GOT3 (cell line): Measurements from ENCODE around the gene PPP2R5C.
"Not testable (repeated sequence)": the region's sequence is repeated elsewhere in the genome, so short reads cannot be mapped to it uniquely, and the experiment has no call there.

ENCODE experiments used
- DNase-seq: peaks from one replicate; lab custom pipeline; 2025; ENCODE audit warnings: mixed read lengths; lab: John Stamatoyannopoulos, UW

The PPP2R5C gene

DNA sequence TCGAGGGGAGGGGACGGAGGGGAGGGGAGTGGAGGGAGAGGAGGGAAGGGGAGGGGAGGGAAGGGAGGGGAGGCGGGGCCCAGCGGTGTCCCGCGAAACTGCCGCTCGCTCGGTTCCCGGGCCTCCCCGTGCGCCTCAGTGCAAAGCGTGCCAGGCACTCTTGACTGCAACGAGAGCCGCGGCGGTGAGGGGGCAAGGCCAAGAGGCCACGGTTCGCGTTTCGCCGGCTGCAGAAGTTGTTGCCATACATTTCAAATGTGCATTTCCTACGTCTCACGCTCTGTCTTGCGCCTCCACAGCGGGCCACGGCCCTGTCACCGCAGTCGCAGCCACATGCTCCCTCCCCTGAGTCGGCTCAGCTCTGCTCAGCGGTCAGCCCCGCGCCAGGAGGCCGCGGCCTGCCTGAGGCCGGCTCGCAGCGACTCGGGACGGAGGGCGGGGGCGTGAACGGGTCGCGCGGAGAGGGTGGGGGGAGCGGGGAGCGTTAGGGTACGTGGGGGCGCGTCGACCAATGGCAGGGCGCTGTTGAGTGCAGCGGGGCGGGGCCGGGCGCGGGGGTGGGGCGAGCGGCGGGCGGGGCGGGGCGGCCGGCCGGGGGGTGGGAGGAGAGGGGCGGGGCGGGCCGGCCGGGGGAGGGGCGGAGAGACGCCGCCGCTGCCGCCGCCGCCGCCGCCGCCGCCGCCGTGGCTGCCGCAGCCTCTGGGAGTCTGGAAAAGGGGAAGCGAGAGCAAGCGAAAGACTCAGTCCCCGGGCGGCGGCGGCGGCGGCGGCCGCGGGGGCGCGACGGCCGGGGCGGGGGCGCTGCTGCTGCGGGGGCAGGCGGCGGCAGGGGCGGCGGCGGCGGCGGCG is at the start of gene PPP2R5C:
PPP2R5C (plus strand) TSS at position 678 of the 849 bp plus-strand sequence. CDS start 185 bp downstream, outside the sequence.
- peak; percentile 13 for DNase-seq

DNA sequence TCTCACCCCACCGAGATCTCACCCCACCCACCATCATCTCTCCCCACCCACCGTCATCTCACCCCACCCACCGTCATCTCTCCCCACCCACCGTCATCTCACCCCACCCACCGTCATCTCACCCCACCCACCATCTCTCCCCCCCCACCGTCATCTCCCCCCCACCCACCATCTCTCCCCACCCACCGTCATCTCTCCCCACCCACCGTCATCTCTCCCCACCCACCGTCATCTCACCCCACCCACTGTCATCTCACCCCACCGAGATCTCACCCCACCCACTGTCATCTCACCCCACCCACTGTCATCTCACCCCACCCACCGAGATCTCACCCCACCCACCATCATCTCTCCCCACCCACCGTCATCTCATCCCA is 49.7 kb upstream of the PPP2R5C start:
- DNase-seq: not testable (repeated sequence)

DNA sequence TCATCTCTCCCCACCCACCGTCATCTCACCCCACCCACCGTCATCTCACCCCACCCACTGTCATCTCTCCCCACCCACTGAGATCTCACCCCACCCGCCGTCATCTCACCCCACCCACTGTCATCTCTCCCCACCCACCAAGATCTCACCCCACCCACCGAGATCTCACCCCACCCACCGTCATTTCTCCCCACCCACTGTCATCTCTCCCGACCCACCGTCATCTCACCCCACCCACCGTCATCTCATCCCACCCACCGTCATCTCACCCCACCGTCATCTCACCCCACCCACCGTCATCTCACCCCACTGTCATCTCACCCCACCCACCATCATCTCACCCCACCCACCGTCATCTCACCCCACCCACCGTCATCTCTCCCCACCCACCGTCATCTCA is 49.2 kb upstream of the PPP2R5C start:
- not testable (repeated sequence) for DNase-seq

DNA sequence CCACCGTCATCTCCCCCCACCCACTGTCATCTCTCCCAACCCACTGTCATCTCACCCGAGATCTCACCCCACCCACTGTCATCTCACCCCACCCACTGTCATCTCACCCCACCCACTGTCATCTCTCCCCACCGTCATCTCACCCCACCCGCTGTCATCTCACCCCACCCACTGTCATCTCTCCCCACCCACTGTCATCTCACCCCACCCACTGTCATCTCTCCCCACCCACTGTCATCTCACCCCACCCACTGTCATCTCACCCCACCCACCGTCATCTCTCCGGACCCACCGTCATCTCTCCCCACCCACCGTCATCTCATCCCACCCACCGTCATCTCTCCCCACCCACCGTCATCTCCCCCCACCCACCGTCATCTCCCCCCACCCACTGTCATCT is 48.4 kb upstream of the PPP2R5C start:
- DNase-seq: not testable (repeated sequence)

DNA sequence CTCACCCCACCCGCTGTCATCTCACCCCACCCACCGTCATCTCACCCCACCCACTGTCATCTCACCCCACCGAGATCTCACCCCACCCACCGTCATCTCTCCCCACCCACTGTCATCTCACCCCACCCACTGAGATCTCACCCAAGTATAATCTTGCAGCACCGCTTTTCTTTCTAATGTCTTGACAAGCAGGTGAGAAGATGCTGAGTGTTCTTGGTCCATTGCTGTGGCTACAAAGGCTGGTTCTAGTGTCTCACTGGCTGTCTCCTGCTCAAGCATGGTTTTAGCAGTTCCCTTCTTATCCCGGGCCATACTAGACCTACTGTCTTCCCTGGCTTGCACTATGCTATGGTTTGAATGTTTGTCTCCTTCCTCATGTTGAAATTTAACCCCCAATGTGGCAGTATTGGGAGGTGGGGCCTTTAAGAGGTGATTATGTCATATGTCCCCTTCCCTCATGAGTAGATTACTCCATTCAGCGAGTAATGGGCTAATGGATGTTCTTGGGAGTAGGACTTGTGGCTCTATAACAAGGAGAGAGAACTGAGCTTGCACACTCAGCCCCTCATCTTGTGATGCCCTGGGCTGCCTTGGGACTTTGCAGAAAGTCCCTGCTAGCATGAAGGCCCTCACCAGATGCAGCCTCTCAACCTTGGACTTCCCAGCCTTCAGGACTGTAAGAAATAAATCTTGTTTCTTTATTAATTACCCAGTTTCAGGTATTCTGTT is 47.7 kb upstream of the PPP2R5C start:
- DNase-seq: no peak

DNA sequence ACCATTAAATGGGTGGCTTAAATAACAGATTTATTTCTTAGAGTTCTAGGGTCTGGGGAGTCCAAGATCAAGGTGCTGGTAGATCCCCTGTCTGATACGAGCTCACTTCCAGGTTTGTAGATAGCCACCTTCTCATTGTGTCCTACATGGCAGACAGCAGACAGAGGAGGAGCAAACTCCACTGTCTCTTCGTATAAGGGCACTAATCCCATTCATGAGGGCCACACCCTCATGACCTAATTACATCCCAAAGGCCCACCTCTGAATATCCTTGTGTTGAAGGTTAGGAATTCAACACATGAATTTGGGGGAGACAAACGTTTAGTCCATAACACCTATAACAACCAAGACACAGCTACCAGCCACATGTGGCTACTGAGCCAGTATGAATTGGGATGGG is 47.1 kb upstream of the PPP2R5C start:
- DNase-seq: no peak

DNA sequence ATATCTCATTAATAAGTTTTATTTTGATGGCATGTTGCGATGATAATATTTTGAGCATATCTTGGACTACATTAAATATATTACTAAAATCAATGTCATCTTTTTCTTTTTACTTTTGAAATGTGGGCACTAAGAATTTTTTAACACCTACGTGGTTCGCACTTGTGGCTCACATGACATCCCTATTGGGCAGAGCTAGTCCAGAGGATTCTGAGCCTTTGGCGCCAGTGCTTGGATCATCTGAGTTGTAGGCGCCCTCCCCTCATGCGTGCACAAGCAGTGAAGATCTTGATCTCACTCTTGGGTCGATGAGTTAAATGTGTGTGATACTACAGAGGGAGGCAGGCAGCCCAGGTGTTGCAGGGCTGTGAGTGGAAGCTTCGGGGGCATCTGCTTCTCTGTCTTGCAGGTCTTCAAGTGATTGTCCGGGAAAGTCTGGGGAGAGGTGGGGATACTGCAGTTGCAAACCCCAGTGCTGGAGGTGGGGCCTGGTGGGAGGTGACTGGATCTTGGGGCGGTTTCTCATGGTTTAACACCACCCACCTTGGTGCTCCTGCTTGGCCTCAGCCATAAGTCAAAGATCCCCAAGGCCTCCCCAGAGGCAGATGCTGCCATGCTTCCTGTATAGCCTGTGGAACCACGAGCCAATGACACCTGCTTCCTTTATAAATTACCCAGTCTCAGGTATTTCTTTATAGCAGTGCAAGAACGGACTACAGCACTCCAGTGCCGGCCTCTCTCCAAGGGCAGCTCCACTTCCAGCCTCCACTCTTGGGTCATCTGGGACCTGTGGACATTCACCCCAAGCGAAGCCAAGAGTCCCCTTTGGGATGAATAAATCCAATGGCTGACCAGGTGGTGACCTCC is 46.1 kb upstream of the PPP2R5C start:
- no peak for DNase-seq

DNA sequence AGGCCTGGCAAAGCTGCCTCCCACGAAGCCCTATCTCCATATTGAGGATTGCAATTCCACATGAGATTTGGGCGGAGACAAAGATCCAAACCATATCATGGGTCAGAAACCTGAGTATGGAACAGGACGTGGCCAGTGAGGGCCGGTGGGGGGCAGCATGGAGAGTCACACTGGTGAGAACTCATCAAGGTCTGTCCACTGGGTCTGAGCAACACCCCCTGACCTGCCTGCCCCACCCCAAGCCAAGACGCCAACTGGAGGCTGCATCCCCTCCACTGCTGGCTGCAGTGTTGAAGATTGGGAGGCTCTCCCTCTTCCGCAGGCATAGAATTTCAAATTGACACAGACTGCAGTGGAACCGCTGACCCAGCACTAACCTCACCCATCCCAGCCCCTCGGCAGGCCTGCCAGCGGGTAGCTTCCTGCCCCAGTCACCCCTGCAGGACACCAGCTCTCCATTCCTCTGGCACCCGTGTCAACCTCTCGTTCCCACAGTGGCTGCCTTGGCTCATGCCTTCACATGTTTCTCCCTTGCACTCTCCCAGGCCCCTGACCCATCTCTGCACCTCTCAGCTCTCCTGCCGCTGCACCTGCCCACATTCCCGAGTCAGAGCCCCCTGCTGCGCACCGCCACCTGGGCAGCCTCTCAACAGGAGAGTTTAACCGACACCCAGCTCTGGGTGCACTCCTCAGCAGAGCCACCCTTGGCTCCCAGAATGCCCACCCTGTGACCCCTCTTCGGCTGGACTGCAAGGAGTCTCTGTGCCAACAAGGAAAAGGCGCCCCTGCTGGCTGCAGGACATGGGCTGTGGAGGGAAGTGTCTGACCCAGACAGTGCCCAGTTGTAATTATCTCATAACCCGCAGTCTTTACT is 45.2 kb upstream of the PPP2R5C start:
- no peak for DNase-seq

DNA sequence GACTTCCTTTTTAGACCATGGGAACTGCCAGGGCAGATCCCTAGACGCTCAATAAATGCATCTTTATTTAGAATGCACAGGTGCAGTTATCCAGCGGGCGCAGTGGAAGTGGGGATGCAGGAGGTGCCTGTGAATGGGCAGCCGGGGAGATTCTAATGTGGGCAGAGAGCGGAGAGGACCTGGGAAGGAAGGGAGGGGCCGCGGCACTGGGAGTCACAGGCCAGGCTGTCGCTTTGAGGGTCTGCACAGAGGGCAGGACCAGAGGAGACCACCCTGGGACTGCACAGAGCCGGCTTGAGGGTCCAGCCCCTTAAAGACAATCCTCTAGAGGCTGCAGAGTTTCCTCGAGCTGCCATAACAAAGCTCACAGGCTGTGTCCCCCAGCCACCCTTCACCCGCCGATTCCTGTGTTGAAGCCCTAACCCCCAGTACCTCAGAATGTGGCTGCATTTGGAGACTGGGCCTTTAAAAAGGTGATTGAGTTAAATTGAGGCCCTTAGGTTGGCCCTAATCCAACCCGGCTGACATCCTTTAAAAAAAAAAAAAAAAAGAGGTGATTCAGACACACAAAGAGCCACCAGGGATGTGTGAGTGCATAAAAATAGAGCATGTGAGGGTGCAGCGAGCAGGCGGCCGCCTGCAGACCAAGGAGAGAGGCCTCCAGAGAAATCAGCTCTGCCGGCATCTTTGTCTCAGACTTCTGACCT is 44.4 kb upstream of the PPP2R5C start:
- no peak for DNase-seq

DNA sequence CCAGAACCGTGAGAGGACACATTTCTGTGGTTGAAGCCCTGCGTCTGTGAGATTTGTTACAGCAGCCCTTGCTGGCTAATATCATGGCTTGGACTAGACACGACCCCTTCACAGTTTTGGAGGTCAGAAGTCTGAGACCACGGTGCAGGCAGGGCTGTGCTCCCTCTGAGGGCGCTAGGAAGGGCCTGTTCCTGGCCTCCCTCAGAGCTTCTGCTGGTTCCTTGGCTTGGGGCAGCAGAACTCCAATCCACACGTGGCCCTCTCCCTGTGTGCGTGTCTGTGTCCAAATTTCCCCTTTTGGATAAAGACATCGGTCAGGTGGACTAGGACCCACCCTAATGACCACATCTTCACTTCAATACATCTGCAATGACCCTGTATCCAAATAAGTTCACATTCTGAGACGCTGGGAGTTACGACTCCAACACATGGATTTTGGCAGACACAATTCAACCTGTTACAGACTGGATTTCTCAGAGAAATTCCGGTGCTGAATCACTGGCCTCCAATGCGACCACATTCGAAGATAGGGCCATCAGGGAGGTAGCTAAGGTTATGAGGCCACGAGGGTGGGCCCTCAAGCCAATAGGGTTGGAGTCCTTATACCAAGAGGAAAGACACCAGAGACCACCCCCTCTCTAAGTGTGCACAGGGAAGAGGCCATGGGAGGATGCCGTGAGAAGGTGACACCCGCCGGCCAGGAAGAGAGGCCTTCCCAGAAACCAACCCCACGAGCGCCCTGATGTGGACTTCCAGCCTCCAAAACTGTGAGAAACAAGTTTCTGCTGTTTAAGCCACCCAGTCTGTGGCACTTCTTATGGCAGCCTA is 43.6 kb upstream of the PPP2R5C start:
- no peak for DNase-seq

DNA sequence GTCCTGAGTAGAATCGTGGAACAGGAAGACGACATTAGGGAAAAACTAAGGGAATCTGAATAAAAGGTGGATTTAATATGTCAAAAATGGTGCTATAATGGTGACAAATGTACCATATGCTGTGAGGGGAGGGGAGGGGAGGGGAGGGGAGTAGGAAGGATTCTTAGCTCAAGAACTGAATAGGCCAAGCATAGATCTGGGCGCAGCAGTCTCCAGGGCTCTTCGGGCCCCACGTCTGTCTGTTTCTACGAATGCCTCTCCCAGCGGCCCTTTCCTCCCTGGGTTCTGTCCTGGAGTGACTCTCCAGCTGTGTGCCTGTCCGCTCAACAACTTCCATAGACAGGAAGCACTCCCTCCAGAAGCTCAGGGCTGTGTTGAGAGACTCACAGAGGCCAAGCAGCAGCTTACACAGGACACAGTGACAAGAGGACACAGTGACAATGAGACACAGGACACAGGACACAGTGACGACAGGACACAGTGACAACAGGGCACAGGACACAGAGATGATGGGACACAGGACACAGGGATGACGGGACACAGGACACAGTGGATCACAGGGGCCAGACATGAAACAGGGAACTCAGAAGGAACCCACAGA is 42.4 kb upstream of the PPP2R5C start:
- DNase-seq: no peak

DNA sequence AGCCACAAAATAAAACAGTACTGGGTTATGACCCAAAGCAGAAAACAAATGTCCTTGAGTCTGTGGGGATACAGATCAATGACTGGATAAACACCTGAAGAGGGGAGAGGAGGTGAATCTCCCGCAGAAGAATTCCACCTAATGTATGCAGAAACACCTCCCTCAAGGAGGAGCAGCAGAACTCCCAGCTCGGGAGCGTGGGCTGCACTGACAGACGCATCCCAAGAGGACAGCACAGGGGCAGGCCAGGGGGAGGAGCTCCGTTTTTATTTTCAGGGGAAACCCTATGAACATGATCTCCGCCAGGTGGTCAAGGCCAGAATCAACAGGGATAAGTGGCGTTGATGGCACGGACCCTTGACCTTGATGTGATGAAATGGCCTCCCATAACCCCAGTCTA is 41.8 kb upstream of the PPP2R5C start:
- DNase-seq: no peak

DNA sequence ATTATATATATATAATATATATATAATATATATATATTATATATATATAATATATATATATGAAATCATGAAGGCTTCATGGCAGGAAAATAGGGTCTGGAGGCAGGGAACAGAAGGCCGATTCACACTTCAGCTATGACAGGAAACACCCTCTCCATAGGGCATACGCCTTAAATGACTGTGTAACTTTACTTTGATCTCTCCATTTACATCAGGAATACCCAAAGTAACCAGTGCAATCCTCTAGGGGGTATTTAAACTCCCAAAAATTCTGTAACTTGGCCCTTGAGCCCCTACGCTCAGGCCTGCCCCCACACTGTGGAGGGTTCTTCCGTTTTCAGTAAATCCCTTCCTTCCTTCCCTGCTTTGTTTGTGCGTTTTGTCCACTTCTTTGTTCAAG is 40.4 kb upstream of the PPP2R5C start:
- DNase-seq: no peak

DNA sequence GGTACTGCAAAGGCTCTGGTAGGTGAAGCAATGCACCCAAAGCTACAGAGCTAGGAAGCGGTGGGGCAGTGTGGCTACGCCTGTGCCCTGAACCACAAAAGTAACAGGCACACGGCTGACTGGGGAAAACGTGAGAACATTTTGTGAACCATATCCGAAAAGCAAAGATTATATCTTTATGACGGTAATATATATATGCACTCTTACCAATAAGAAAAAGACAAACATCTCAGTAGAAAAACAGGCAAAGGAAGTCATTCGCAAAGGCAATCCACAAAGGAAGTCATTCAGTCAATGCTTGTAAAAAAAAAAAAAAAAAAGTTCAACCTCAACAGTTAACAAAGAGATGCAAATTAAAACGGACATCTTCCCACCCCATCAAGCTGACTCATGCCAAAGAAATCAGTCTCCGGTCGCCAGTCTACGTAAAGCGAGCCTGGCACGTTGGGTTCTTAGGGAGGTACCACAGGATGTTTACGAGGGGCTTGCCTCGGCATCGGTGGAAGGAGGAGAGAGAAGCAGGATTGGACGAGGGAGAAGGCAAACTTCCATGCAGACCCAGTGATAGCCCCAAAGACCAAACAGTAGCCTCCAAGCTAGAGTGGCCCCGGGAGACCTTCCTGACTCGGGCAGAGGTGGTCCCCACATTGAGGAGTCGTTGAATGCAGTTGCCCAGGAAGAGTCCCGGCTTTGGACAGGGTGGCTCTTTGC is 39.4 kb upstream of the PPP2R5C start:
- DNase-seq: no peak

DNA sequence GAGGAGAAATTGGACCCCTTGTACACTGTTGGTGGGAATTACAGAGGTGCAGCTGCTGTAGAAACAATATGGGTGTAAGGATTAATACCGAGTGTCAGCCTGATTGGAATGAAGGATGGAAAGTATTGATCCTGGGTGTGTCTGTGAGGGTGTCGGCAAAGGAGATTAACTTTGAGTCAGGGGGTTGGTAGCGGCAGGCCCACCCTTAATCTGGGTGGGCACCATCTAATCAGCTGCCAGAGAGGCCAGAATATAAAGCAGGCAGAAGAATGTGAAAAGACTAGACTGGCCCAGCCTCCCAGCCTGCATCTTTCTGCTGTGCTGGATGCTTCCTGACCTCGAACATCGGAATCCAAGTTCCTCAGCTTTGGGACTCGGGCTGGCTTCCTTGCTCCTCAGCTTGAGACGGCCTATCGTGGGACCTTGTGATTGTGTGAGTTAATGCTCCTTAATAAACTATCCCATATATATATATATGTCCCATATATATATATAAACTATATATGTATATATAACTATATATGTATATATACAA is 38.4 kb upstream of the PPP2R5C start:
- DNase-seq: no peak

DNA sequence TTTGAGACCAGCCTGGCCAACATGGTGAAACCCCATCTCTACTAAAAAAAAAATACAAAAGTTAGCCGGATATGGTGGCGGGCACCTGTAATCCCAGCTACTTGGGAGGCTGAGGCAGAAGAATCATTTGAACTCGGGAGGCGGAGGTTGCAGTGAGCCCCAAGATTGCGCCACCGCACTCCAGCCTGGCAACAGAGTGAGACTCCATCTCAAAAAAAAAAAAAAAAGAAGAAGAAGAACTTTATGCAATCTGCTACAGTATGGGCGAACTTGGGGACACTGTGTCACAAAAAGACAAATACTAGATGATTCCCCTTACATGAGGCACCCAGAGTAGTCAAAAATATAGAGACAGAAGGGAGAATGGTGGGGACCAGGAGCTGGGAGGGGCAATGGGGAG is 35.9 kb upstream of the PPP2R5C start:
- not testable (repeated sequence) for DNase-seq

DNA sequence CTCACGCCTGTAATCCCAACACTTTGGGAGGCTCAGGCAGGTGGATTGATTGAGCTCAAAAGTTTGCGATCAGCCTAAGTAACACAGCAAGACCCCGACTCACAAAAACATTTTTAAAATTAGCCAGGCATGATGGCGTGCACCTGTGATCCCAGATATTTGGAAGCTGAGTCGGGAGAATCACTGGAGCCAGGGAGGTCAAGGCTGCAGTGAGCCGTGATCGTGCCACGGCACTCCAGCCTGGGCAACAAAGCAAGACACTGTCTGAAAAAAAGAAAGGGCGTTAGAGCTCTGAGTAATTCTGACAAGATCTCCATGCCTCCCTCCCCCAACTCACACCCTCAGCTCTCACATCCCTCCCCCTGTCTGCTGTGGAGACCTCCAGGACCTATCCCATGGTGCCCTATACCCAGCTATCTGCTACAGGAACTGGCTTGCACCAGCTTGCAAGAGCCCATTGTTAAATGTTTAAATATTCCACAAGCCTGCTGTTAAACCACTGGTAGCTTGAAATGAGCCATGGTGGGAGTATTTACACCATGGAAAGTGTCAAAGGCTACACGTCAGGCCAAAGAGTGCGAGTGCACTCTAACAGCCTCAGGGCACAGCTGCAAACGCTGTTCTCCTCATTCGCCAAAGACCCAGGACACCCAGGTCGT is 35.1 kb upstream of the PPP2R5C start:
- DNase-seq: no peak

DNA sequence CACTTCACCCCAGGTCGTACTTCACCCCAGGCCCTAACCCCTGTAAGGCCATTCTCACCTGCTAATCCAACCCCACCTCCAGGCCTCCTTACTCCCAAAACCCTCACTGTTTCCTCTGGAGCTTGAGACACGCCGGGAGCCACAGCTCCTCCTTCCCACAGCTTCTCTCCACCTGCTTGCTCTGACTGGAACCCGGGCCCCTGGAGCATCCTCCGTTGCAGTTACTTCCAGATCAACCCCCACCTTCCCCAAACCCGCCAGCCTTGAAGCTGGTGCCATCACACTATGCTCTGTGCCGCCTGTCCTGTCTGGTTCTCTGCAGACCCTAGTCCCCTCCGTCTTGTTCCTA is 34.6 kb upstream of the PPP2R5C start:
- DNase-seq: no peak
